Smooth muscle cell (in vitro differentiated cells): Measurements from ENCODE around the gene TREML2. TPM values are rescaled to one million over a fixed set of nuclear protein-coding genes. Genes with fewer than 3 reads are reported as not detected.

ENCODE experiments used
- DNase-seq: peaks from one replicate; lab custom pipeline; 2025; ENCODE audit not compliant: unreplicated experiment; lab: John Stamatoyannopoulos, UW
- H2AFZ ChIP-seq: fragments of 200-600 bp; sonication (generic); 2 replicates; pipeline ENCODE4 v1.6.0; 2016; ENCODE audit warnings: antibody characterized with exemption, low read depth, mild to moderate bottlenecking
- H3F3A ChIP-seq: fragments of 200-600 bp; sonication (generic); 2 replicates; pipeline ENCODE4 v1.6.0; 2017; ENCODE audit warnings: antibody characterized with exemption, low read depth
- H3K27ac ChIP-seq: fragments of 200-600 bp; sonication (generic); 2 replicates; pipeline ENCODE4 v1.5.1; 2016; ENCODE audit warnings: low read depth, mild to moderate bottlenecking
- H3K27me3 ChIP-seq: fragments of 200-600 bp; sonication (generic); 2 replicates; pipeline ENCODE4 v1.6.1; 2016; ENCODE audit warnings: low read depth, mild to moderate bottlenecking
- H3K36me3 ChIP-seq: fragments of 200-600 bp; sonication (generic); 2 replicates; pipeline ENCODE4 v1.5.1; 2016; ENCODE audit warnings: low read depth
- H3K4me1 ChIP-seq: fragments of 200-600 bp; sonication (generic); 2 replicates; pipeline ENCODE4 v1.5.1; 2016; ENCODE audit warnings: low read depth
- H3K4me2 ChIP-seq: fragments of 200-600 bp; sonication (generic); 2 replicates; pipeline ENCODE4 v1.6.0; 2016; ENCODE audit warnings: mild to moderate bottlenecking
- H3K4me3 ChIP-seq: fragments of 200-600 bp; sonication (generic); 2 replicates; pipeline ENCODE4 v1.5.1; 2016; ENCODE audit warnings: mild to moderate bottlenecking
- H3K79me2 ChIP-seq: fragments of 200-600 bp; sonication (generic); 2 replicates; pipeline ENCODE4 v1.6.0; 2016; ENCODE audit warnings: low read depth, mild to moderate bottlenecking
- H3K9ac ChIP-seq: fragments of 200-600 bp; sonication (generic); 2 replicates; pipeline ENCODE4 v1.6.0; 2016; ENCODE audit warnings: low read depth
- H3K9me3 ChIP-seq: fragments of 200-600 bp; sonication (generic); replicated peaks from 2 replicates; pipeline ENCODE4 v1.5.1; 2016; ENCODE audit warnings: low read depth
- H4K20me1 ChIP-seq: fragments of 200-600 bp; sonication (generic); 2 replicates; pipeline ENCODE4 v1.6.0; 2016; ENCODE audit warnings: low read depth
- CTCF ChIP-seq: fragments of 200-600 bp; sonication (generic); IDR thresholded peaks from 2 replicates; pipeline ENCODE4 v1.5.1; 2017; ENCODE audit warnings: borderline replicate concordance, mild to moderate bottlenecking, antibody characterized with exemption; ENCODE audit not compliant: insufficient read depth, poor library complexity, severe bottlenecking
- WGBS: methylation state at CpG from one replicate; pipeline ENCODE4 v1.1.7; 2016; ENCODE audit warnings: low lambda C conversion rate; 5-methylcytosine and 5-hydroxymethylcytosine counted together
- polyA plus RNA-seq: library from polyadenylated mRNA; unstranded; fragments of >200 nt; fragmentation: Nextera tagmentation; extraction: Ambion mirVana; gene quantifications from 2 replicates; pipeline ENCODE4 v1.2.1, GENCODE V29; 2016
- total RNA-seq: library from RNA; depleted of rRNA; stranded (reverse); fragments of >200 nt; gene quantifications from 2 replicates; pipeline ENCODE4 v1.2.3, GENCODE V29; 2014

Gene TREML2
- total and polyA plus RNA-seq, 2 experiments from 2014 or later, result not detected

- no peaks in the 10 kb centered on the region for H3K36me3 ChIP-seq
- H3K27me3 ChIP-seq, result peaks cover 34% of the 10 kb centered on the region
- H3K9ac ChIP-seq, result no peak overlapping the region
- no peaks in the 10 kb centered on the region for H3K4me1 ChIP-seq
- H2AFZ ChIP-seq, result no peak overlapping the region
- H3K27ac ChIP-seq, result no peak overlapping the region
- no peak overlapping the region for H3K4me2 ChIP-seq
- no peaks in the 10 kb centered on the region for H4K20me1 ChIP-seq
- H3K9me3 ChIP-seq, result no peaks in the 10 kb centered on the region
- no peaks in the 10 kb centered on the region for H3K79me2 ChIP-seq
- WGBS, result 85% methylated on average over 5 of the region's 5 CpGs
- H3K4me3 ChIP-seq, result no peak overlapping the region
- H3F3A ChIP-seq, result no peaks in the 10 kb centered on the region
- TF ChIP-seq CTCF, result no peak
- DNase-seq, result no peak
These were observed 30.3 kb upstream of the TREML2 start for GRCh38 chr6:41231246-41231645.

GRCh38 chr6:41229721-41230120, 28.8 kb upstream of the TREML2 start:
- 90% methylated on average over 4 of the region's 4 CpGs for WGBS

GRCh38 chr6:41228616-41229015, 27.7 kb upstream of the TREML2 start:
- Histone ChIP-seq H3F3A (no peaks in the 10 kb centered on the region), H3K9ac (no peak overlapping the region), H3K4me1 (no peaks in the 10 kb centered on the region), H2AFZ (no peak overlapping the region), H3K9me3 (no peaks in the 10 kb centered on the region), H3K27ac (no peak overlapping the region), H3K27me3 (peaks cover 47% of the 10 kb centered on the region), H3K4me2 (no peak overlapping the region), H4K20me1 (no peaks in the 10 kb centered on the region), H3K79me2 (no peaks in the 10 kb centered on the region), H3K36me3 (no peaks in the 10 kb centered on the region), H3K4me3 (no peak overlapping the region)
- TF ChIP-seq CTCF, result no peak
- 69% methylated on average over 5 of the region's 5 CpGs for WGBS
- no peak for DNase-seq

More at GRCh38 chr6:41229721-41230120, 28.8 kb upstream of the TREML2 start:
- Histone ChIP-seq H3K9ac (no peak overlapping the region), H3K9me3 (no peaks in the 10 kb centered on the region), H3K27me3 (peaks cover 40% of the 10 kb centered on the region), H3F3A (no peaks in the 10 kb centered on the region), H3K27ac (no peak overlapping the region), H3K79me2 (no peaks in the 10 kb centered on the region), H3K4me1 (no peaks in the 10 kb centered on the region), H3K36me3 (no peaks in the 10 kb centered on the region), H4K20me1 (no peaks in the 10 kb centered on the region), H3K4me3 (no peak overlapping the region), H3K4me2 (no peak overlapping the region), H2AFZ (no peak overlapping the region)
- no peak for DNase-seq
- no peak for TF ChIP-seq CTCF

- Histone ChIP-seq H3F3A (no peaks in the 10 kb centered on the region), H3K4me3 (no peak within 1 kb of the TSS), H4K20me1 (no peaks in the 10 kb centered on the region), H3K27ac (no peak within 1 kb of the TSS), H3K79me2 (no peaks in the 10 kb centered on the region), H3K36me3 (no peaks in the 10 kb centered on the region), H3K27me3 (peaks cover 50% of the 10 kb centered on the region), H2AFZ (no peak within 1 kb of the TSS), H3K4me2 (no peak within 1 kb of the TSS), H3K9ac (no peak within 1 kb of the TSS), H3K9me3 (no peaks in the 10 kb centered on the region), H3K4me1 (no peaks in the 10 kb centered on the region)
- no peak for TF ChIP-seq CTCF
- 74% methylated on average over 5 of the region's 5 CpGs for WGBS
- no peak for DNase-seq
These were observed 27.1 kb upstream of the TREML2 start, which contains the start of gene TREML4 for GRCh38 chr6:41228096-41228495. Gene TREML4, plus strand, starts transcription at chr6:41228349. Its CDS starts 79 bp downstream, at chr6:41228428.
